IMR-90 (cell line): ENCODE data around the gene CEP72. TPM values are rescaled to one million over a fixed set of nuclear protein-coding genes. Genes with fewer than 3 reads are reported as not detected.

ENCODE experiments used
- ATAC-seq: fragments of 200-7000 bp; cut with Tn5 transposase; 2 replicates; pipeline ENCODE4 v1.9.1; 2020; ENCODE audit warnings: low read depth, mild to moderate bottlenecking, moderate library complexity
- BruUV-seq: library from RNA; stranded (reverse); fragments of 400-500 nt; replicated peaks from 2 replicates; lab custom pipeline; 2021; lab: Mats Ljungman, UMichigan
- CTCF ChIA-PET: fragments of 300-600 bp; formaldehyde crosslinking; extraction: SDS; loops from one replicate; lab custom pipeline; 2021; ENCODE audit warnings: antibody characterized with exemption; lab: Yijun Ruan, JAX
- POLR2A ChIA-PET: fragments of 300-600 bp; sonication (Branson Sonifier 250); formaldehyde crosslinking; loops from one replicate; lab custom pipeline; 2022; ENCODE audit warnings: antibody characterized with exemption; ENCODE audit not compliant: unreplicated experiment; lab: Charles Lee
- DNase-seq: peaks from one replicate; pipeline ENCODE4 v3.0.0; 2013
- H2AFZ ChIP-seq: replicated peaks from 2 replicates; pipeline ENCODE3; 2013; ENCODE audit warnings: low read length, mild to moderate bottlenecking; ENCODE audit not compliant: poor library complexity
- H2AK5ac ChIP-seq: 2 replicates; pipeline ENCODE4 v1.6.1; 2013; ENCODE audit warnings: low read depth, low read length, inconsistent platforms
- H2AK9ac ChIP-seq: replicated peaks from 2 replicates; pipeline ENCODE3; 2013; ENCODE audit warnings: mild to moderate bottlenecking, low read depth, low read length, moderate library complexity; ENCODE audit not compliant: poor library complexity
- H2BK120ac ChIP-seq: 2 replicates; pipeline ENCODE4 v1.6.1; 2013; ENCODE audit warnings: low read depth, low read length, inconsistent platforms
- H2BK15ac ChIP-seq: 3 replicates; pipeline ENCODE4 v1.6.1; 2013; ENCODE audit warnings: low read depth, low read length, inconsistent platforms
- H2BK20ac ChIP-seq: 2 replicates; pipeline ENCODE4 v1.6.1; 2013; ENCODE audit warnings: low read depth, mild to moderate bottlenecking, inconsistent platforms, low read length, moderate library complexity
- H2BK5ac ChIP-seq: 2 replicates; pipeline ENCODE4 v1.6.1; 2013; ENCODE audit warnings: mild to moderate bottlenecking, low read depth, low read length, inconsistent platforms; ENCODE audit not compliant: poor library complexity, severe bottlenecking
- H3K14ac ChIP-seq: replicated peaks from 2 replicates; pipeline ENCODE4 v1.6.1; 2013; ENCODE audit warnings: low read depth, low read length, inconsistent platforms
- H3K18ac ChIP-seq: 2 replicates; pipeline ENCODE4 v1.6.1; 2013; ENCODE audit warnings: low read depth, low read length, control low read depth
- H3K23ac ChIP-seq: 2 replicates; pipeline ENCODE4 v1.6.1; 2013; ENCODE audit warnings: low read depth, low read length, inconsistent platforms
- H3K27ac ChIP-seq: 2 replicates; pipeline ENCODE4 v1.5.1; 2013; ENCODE audit warnings: mild to moderate bottlenecking, control low read depth, low read length; ENCODE audit not compliant: insufficient read depth
- H3K27me3 ChIP-seq: 2 replicates; pipeline ENCODE4 v1.6.1; 2013; ENCODE audit warnings: low read length; ENCODE audit not compliant: control insufficient read depth, insufficient read depth
- H3K36me3 ChIP-seq: 2 replicates; pipeline ENCODE4 v1.6.1; 2013; ENCODE audit warnings: low read length, mixed read lengths; ENCODE audit not compliant: control insufficient read depth, insufficient read depth
- H3K4ac ChIP-seq: 2 replicates; pipeline ENCODE4 v1.6.1; 2013; ENCODE audit warnings: low read depth, low read length, inconsistent platforms
- H3K4me1 ChIP-seq: 2 replicates; pipeline ENCODE4 v1.6.1; 2013; ENCODE audit warnings: low read length, mixed read lengths; ENCODE audit not compliant: control insufficient read depth, insufficient read depth
- H3K4me2 ChIP-seq: 2 replicates; pipeline ENCODE4 v1.6.1; 2013; ENCODE audit warnings: low read depth, mild to moderate bottlenecking, control low read depth, low read length, moderate library complexity
- H3K4me3 ChIP-seq: 2 replicates; pipeline ENCODE4 v1.5.1; 2013; ENCODE audit warnings: low read depth, mild to moderate bottlenecking, control low read depth, low read length, moderate library complexity; ENCODE audit not compliant: insufficient read depth
- H3K56ac ChIP-seq: 2 replicates; pipeline ENCODE4 v1.6.1; 2013; ENCODE audit warnings: low read length, inconsistent platforms; ENCODE audit not compliant: insufficient read depth; ENCODE audit errors: extremely low read depth
- H3K79me1 ChIP-seq, 2 experiments: 2 replicates each; pipeline ENCODE4 v1.6.1; 2013; ENCODE audit warnings: low read length in 2 of 2, inconsistent platforms in 1 of 2, low read depth in 1 of 2
- H3K9ac ChIP-seq: 2 replicates; pipeline ENCODE4 v1.6.1; 2013; ENCODE audit warnings: low read depth, low read length, control low read depth
- H3K9me1 ChIP-seq: 2 replicates; pipeline ENCODE4 v1.6.1; 2013; ENCODE audit warnings: low read length, inconsistent platforms; ENCODE audit not compliant: insufficient read depth
- H3K9me3 ChIP-seq: 2 replicates; pipeline ENCODE4 v1.6.1; 2013; ENCODE audit warnings: low read length; ENCODE audit not compliant: control insufficient read depth, insufficient read depth
- H4K20me1 ChIP-seq: 2 replicates; pipeline ENCODE4 v1.6.1; 2013; ENCODE audit warnings: low read length, inconsistent platforms; ENCODE audit not compliant: insufficient read depth
- H4K5ac ChIP-seq: 2 replicates; pipeline ENCODE4 v1.6.1; 2013; ENCODE audit warnings: mild to moderate bottlenecking, low read depth, low read length, control low read depth
- H4K8ac ChIP-seq, 2 experiments: 2 replicates each; pipeline ENCODE4 v1.6.1; 2013; ENCODE audit warnings: low read depth in 2 of 2, low read length in 2 of 2, control low read depth in 1 of 2, inconsistent platforms in 1 of 2
- H4K91ac ChIP-seq: 2 replicates; pipeline ENCODE4 v1.6.1; 2013; ENCODE audit warnings: low read depth, low read length, inconsistent platforms; ENCODE audit not compliant: insufficient read depth
- BHLHE40 ChIP-seq: fragments of 150-350 bp; IDR thresholded peaks from 2 replicates; pipeline ENCODE4 v1.6.1; 2016; ENCODE audit warnings: mild to moderate bottlenecking, low read depth, low read length
- CEBPB ChIP-seq: IDR thresholded peaks from 2 replicates; pipeline ENCODE4 v1.6.1; 2012; ENCODE audit warnings: low read depth, low read length, improper control_type of control experiment
- FOS ChIP-seq: fragments of 150-350 bp; IDR thresholded peaks from 2 replicates; pipeline ENCODE4 v1.6.1; 2016; ENCODE audit warnings: low read depth, low read length
- NFE2L2 ChIP-seq: fragments of 150-350 bp; IDR thresholded peaks from 2 replicates; pipeline ENCODE4 v1.6.1; 2016; ENCODE audit warnings: low read depth, mild to moderate bottlenecking, low read length
- RFX5 ChIP-seq: IDR thresholded peaks from 2 replicates; pipeline ENCODE4 v1.8.0; 2012; ENCODE audit warnings: low read depth, mild to moderate bottlenecking, low read length, moderate library complexity
- WGBS, 2 experiments: methylation state at CpG; one replicate each; pipeline versions ENCODE4 v1.1.5 to v1.1.7; 2013; ENCODE audit warnings: missing lambda C conversion rate in 2 of 2; ENCODE audit not compliant: insufficient read length in 1 of 2; ENCODE audit errors: extremely low coverage in 2 of 2; 5-methylcytosine and 5-hydroxymethylcytosine counted together
- dilution Hi-C: fragments of 300-500 bp; cut with HindIII; formaldehyde crosslinking; loops from one replicate; pipeline ENCODE4 v1.14.3; 2018; ENCODE audit warnings: low sequenced_read_pairs; ENCODE audit not compliant: unreplicated experiment
- in situ Hi-C: fragments of 300-500 bp; cut with MboI; formaldehyde crosslinking; loops from 3 replicates; pipeline ENCODE4 v1.14.3; 2019; ENCODE audit warnings: low sequenced_read_pairs, inconsistent platforms, mixed read lengths
- intact Hi-C: fragments of 100-400 bp; cut with micrococcal nuclease; formaldehyde crosslinking; loops from 2 replicates; pipeline ENCODE4 v1.10.0; 2022
- polyA plus RNA-seq, 3 experiments: library from polyadenylated mRNA; depleted of rRNA; stranded (reverse); fragments of >200 nt; gene quantifications; 2 replicates each; pipeline ENCODE4 v1.2.3, GENCODE V29; 2012; ENCODE audit warnings: low replicate concordance in 1 of 3
- total RNA-seq: library from RNA; depleted of rRNA; stranded (reverse); fragments of >200 nt; gene quantifications from 2 replicates; pipeline ENCODE4 v1.2.3, GENCODE V29; 2012
- TF ChIP-seq, protein P1 (sequence below): conservative IDR thresholded peaks from 2 replicates; pipeline ENCODE4 v1.5.1; 2012; ENCODE audit warnings: mild to moderate bottlenecking, low read depth, low read length, improper control_type of control experiment

CEP72 gene
- total and polyA plus RNA-seq, 2 of the 4 experiments (the other 2 are of a cell fraction) = 2.9 to 4.3 TPM

- H2AFZ ChIP-seq = no peak overlapping the region
- no TSS peak for BruUV-seq
Measured at GRCh38 chr5:641331-641765, 29.2 kb downstream of the CEP72 start.

More at GRCh38 chr5:641331-641765, 29.2 kb downstream of the CEP72 start:
- POLR2A ChIA-PET = no interaction called here
- no peak overlapping the region for H3K14ac ChIP-seq
- CTCF ChIA-PET = no interaction called here
- no peak overlapping the region for H2BK15ac ChIP-seq
- H4K91ac ChIP-seq = no peak overlapping the region
- no peak overlapping the region for H3K27ac ChIP-seq
- 0 out of 2 replicates have a peak, but pooled peaks cover 3% of the 10 kb centered on the region for H3K9me1 ChIP-seq
- H3K4me2 ChIP-seq = no peak overlapping the region
- no peak overlapping the region for H4K5ac ChIP-seq
- no peaks in the 10 kb centered on the region for H4K20me1 ChIP-seq
- intact Hi-C loops (no loop called here), dilution Hi-C loops (no loop called here), in situ Hi-C loops (no loop called here)
- ATAC-seq (no peak), DNase-seq (no peak)
- H3K18ac ChIP-seq = no peak overlapping the region
- H3K36me3 ChIP-seq = peaks cover 18% of the 10 kb centered on the region
- no peak overlapping the region for H4K8ac ChIP-seq
- 90% methylated on average over 9 of the region's 14 CpGs; no CpG with 5 or more reads in 1 of the 2 experiments for WGBS, 2 experiments
- no peaks in the 10 kb centered on the region for H3K79me1 ChIP-seq
- no peak overlapping the region for H2BK20ac ChIP-seq
- no peak overlapping the region for H2AK5ac ChIP-seq
- no peak overlapping the region for H3K9ac ChIP-seq
- no peak overlapping the region for H2AK9ac ChIP-seq
- no peaks in the 10 kb centered on the region for H3K27me3 ChIP-seq
- H3K4ac ChIP-seq = no peak overlapping the region
- TF ChIP-seq BHLHE40 (no peak), CEBPB (no peak), NFE2L2 (no peak), FOS (no peak), RFX5 (no peak)
- TF ChIP-seq, protein P1, sequence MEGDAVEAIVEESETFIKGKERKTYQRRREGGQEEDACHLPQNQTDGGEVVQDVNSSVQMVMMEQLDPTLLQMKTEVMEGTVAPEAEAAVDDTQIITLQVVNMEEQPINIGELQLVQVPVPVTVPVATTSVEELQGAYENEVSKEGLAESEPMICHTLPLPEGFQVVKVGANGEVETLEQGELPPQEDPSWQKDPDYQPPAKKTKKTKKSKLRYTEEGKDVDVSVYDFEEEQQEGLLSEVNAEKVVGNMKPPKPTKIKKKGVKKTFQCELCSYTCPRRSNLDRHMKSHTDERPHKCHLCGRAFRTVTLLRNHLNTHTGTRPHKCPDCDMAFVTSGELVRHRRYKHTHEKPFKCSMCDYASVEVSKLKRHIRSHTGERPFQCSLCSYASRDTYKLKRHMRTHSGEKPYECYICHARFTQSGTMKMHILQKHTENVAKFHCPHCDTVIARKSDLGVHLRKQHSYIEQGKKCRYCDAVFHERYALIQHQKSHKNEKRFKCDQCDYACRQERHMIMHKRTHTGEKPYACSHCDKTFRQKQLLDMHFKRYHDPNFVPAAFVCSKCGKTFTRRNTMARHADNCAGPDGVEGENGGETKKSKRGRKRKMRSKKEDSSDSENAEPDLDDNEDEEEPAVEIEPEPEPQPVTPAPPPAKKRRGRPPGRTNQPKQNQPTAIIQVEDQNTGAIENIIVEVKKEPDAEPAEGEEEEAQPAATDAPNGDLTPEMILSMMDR = no peak
- H2BK120ac ChIP-seq = no peak overlapping the region
- H3K4me1 ChIP-seq = no peaks in the 10 kb centered on the region
- no peak overlapping the region for H3K23ac ChIP-seq
- H3K4me3 ChIP-seq = no peak overlapping the region
- no peak overlapping the region for H2BK5ac ChIP-seq
- H3K56ac ChIP-seq = no peak overlapping the region
- no peaks in the 10 kb centered on the region for H3K9me3 ChIP-seq
